Small intestine (tissue), 7 donors: ENCODE results near the gene MEIS2. TPM values are rescaled to one million over a fixed set of nuclear protein-coding genes. Genes with fewer than 3 reads are reported as not detected.

ENCODE experiments used
- DNase-seq, 2 donors: peaks; one replicate each; pipeline versions ENCODE4 v3.0.0 to v3.0.0-alpha.2; 2013
- FAIRE-seq: peaks from 2 replicates; lab custom pipeline; 2012; peaks lifted over from hg19 to GRCh38; lab: Jason Lieb, UNC
- H3K27ac ChIP-seq, 3 donors: one replicate each; pipeline ENCODE4 v1.5.1; 2013; ENCODE audit warnings: low read length in 2 of 3, mild to moderate bottlenecking in 2 of 3, control low read depth in 1 of 3, inconsistent platforms in 1 of 3, low read depth in 1 of 3, moderate library complexity in 1 of 3
- H3K27me3 ChIP-seq, 3 donors: one replicate each; pipeline ENCODE4 v1.6.1; 2013; ENCODE audit warnings: low read length in 3 of 3, inconsistent platforms in 1 of 3; ENCODE audit not compliant: control insufficient read depth in 3 of 3, insufficient read depth in 3 of 3
- H3K36me3 ChIP-seq, 3 donors: one replicate each; pipeline ENCODE4 v1.6.1; 2013; ENCODE audit warnings: low read length in 3 of 3, inconsistent platforms in 1 of 3, low read depth in 1 of 3, mild to moderate bottlenecking in 1 of 3, moderate library complexity in 1 of 3; ENCODE audit not compliant: control insufficient read depth in 3 of 3, insufficient read depth in 2 of 3
- H3K4me1 ChIP-seq, 3 donors: one replicate each; pipeline ENCODE4 v1.6.1; 2013; ENCODE audit warnings: low read length in 2 of 3, inconsistent platforms in 1 of 3, low read depth in 1 of 3, mild to moderate bottlenecking in 1 of 3, moderate library complexity in 1 of 3; ENCODE audit not compliant: control insufficient read depth in 3 of 3, insufficient read depth in 2 of 3
- H3K4me3 ChIP-seq, 3 donors: one replicate each; pipeline ENCODE4 v1.5.1; 2013; ENCODE audit warnings: low read length in 3 of 3, control low read depth in 1 of 3, inconsistent platforms in 1 of 3, low read depth in 1 of 3, mild to moderate bottlenecking in 1 of 3, moderate library complexity in 1 of 3
- H3K9me3 ChIP-seq, 2 donors: one replicate each; pipeline ENCODE4 v1.6.1; 2013; ENCODE audit warnings: low read depth in 1 of 2, low read length in 1 of 2; ENCODE audit not compliant: control insufficient read depth in 2 of 2, insufficient read depth in 1 of 2
- WGBS, 3 donors: extraction: QIAGEN DNeasy Blood & Tissue Kit; methylation state at CpG; one replicate each; pipeline ENCODE4 v1.1.7; 2013; 5-methylcytosine and 5-hydroxymethylcytosine counted together
- polyA plus RNA-seq, 4 donors: library from polyadenylated mRNA; stranded (reverse) in 3 of 4; unstranded in 1 of 4; fragments of 200-250 nt in 3 of 4; fragments of 120-200 nt in 1 of 4; gene quantifications; one replicate each; pipeline versions ENCODE4 v1.2.1 to v1.2.3, GENCODE V29; 2013
- donor health status: healthy with polysubstance abuse.
- donor health status: control.
- donor health status: control.
- donor health status: Bipolar disorder and iron deficiency.
- donor health status: healthy.

Gene MEIS2
- polyA plus RNA-seq, 4 donors = 5.4 to 13.2 (median 10.2) TPM

GRCh38 chr15:36936613-36937012 is 163.7 kb downstream of the MEIS2 start:
- DNase-seq = no peak
- Histone ChIP-seq H3K27me3 (no peaks in the 10 kb centered on the region), H3K4me1 (peaks cover 4 to 11% (median 5%) of the 10 kb centered on the region in 3 donors), H3K4me3 (no peak overlapping the region), H3K9me3 (no peaks in the 10 kb centered on the region), H3K36me3 (no peaks in the 10 kb centered on the region), H3K27ac (no peak overlapping the region)
- no peak for FAIRE-seq

- DNase-seq (no peak), FAIRE-seq (no peak)
- no peak overlapping the region for H3K27ac ChIP-seq
- 94 to 98% (median 94%) methylated on average over 5 of the region's 5 CpGs for WGBS, 3 donors
- no peaks in the 10 kb centered on the region for H3K4me1 ChIP-seq
- H3K4me3 ChIP-seq = no peak overlapping the region
- H3K9me3 ChIP-seq = no peaks in the 10 kb centered on the region
- no peaks in the 10 kb centered on the region for H3K36me3 ChIP-seq
- no peaks in the 10 kb centered on the region for H3K27me3 ChIP-seq
Observed at GRCh38 chr15:36933255-36933990, 166.9 kb downstream of the MEIS2 start.

GRCh38 chr15:36932070-36932469 is 168.3 kb downstream of the MEIS2 start:
- no peaks in the 10 kb centered on the region for H3K36me3 ChIP-seq
- 88 to 94% (median 89%) methylated on average over 5 of the region's 5 CpGs for WGBS, 3 donors
- no peaks in the 10 kb centered on the region for H3K27me3 ChIP-seq
- DNase-seq = no peak
- no peak overlapping the region for H3K4me3 ChIP-seq
- H3K27ac ChIP-seq = no peak overlapping the region
- H3K9me3 ChIP-seq = no peaks in the 10 kb centered on the region
- no peaks in the 10 kb centered on the region for H3K4me1 ChIP-seq
- FAIRE-seq = no peak

- Histone ChIP-seq H3K9me3 (no peaks in the 10 kb centered on the region), H3K4me1 (no peaks in the 10 kb centered on the region), H3K27ac (no peak overlapping the region), H3K4me3 (no peak overlapping the region), H3K27me3 (no peaks in the 10 kb centered on the region), H3K36me3 (no peaks in the 10 kb centered on the region)
- FAIRE-seq (no peak), DNase-seq (no peak)
- WGBS, 3 donors = 69 to 85% (median 77%) methylated on average over 3 of the region's 3 CpGs
Observed at GRCh38 chr15:36931434-36931833, 168.9 kb downstream of the MEIS2 start.

- DNase-seq (no peak), FAIRE-seq (no peak)
- peaks cover 0 to 2% (median 0%) of the 10 kb centered on the region in 3 donors for H3K36me3 ChIP-seq
- no peak overlapping the region for H3K27ac ChIP-seq
- 75 to 81% (median 80%) methylated on average over 3 of the region's 3 CpGs for WGBS, 3 donors
- H3K4me1 ChIP-seq = peaks cover 0 to 3% (median 0%) of the 10 kb centered on the region in 3 donors
- no peaks in the 10 kb centered on the region for H3K9me3 ChIP-seq
- no peak overlapping the region for H3K4me3 ChIP-seq
- H3K27me3 ChIP-seq = no peaks in the 10 kb centered on the region
Observed at GRCh38 chr15:36926427-36926825, 173.9 kb downstream of the MEIS2 start.

- Histone ChIP-seq H3K4me1 (peaks cover 0 to 3% (median 0%) of the 10 kb centered on the region in 3 donors), H3K27ac (no peak overlapping the region), H3K27me3 (no peaks in the 10 kb centered on the region), H3K9me3 (no peaks in the 10 kb centered on the region), H3K4me3 (no peak overlapping the region), H3K36me3 (peaks cover 0 to 2% (median 0%) of the 10 kb centered on the region in 3 donors)
- no peak for DNase-seq
- 65 to 77% (median 75%) methylated on average over 9 of the region's 9 CpGs for WGBS, 3 donors
- FAIRE-seq = no peak
Observed at GRCh38 chr15:36925653-36926426, 174.5 kb downstream of the MEIS2 start.

- Histone ChIP-seq H3K36me3 (peaks cover 0 to 2% (median 0%) of the 10 kb centered on the region in 3 donors), H3K27me3 (no peaks in the 10 kb centered on the region), H3K9me3 (no peaks in the 10 kb centered on the region), H3K4me1 (peaks cover 0 to 3% (median 0%) of the 10 kb centered on the region in 3 donors), H3K4me3 (no peak overlapping the region), H3K27ac (no peak overlapping the region)
- DNase-seq = no peak
- 53 to 82% (median 80%) methylated on average over 5 of the region's 5 CpGs for WGBS, 3 donors
- FAIRE-seq = no peak
Observed at GRCh38 chr15:36925049-36925448, 175.3 kb downstream of the MEIS2 start.

- 74 to 78% (median 77%) methylated on average over 4 of the region's 4 CpGs for WGBS, 3 donors
- no peaks in the 10 kb centered on the region for H3K27me3 ChIP-seq
- no peaks in the 10 kb centered on the region for H3K9me3 ChIP-seq
- H3K36me3 ChIP-seq = peaks cover 0 to 2% (median 0%) of the 10 kb centered on the region in 3 donors
- H3K4me1 ChIP-seq = peaks cover 0 to 3% (median 0%) of the 10 kb centered on the region in 3 donors
- FAIRE-seq (no peak), DNase-seq (no peak)
- no peak overlapping the region for H3K27ac ChIP-seq
- no peak overlapping the region for H3K4me3 ChIP-seq
Observed at GRCh38 chr15:36924034-36924433, 176.3 kb downstream of the MEIS2 start.
